Activated CD8-positive, alpha-beta memory T cell treated with anti-CD3 and anti-CD28 coated beads for 36 hours (primary cell): ENCODE results near the gene DLL1. TPM values are rescaled to one million over a fixed set of nuclear protein-coding genes. Genes with fewer than 3 reads are reported as not detected.

Source experiments
- CTCF ChIA-PET: fragments of 350-600 bp; sonication (Branson Sonifier 250); formaldehyde crosslinking; loops from one replicate; lab custom pipeline; 2021; ENCODE audit warnings: antibody characterized with exemption; lab: Charles Lee
- POLR2A ChIA-PET: fragments of 350-600 bp; sonication (Branson Sonifier 250); formaldehyde crosslinking; loops from one replicate; lab custom pipeline; 2021; ENCODE audit warnings: antibody characterized with exemption; lab: Charles Lee
- total RNA-seq, 2 experiments: library from RNA; stranded (reverse); gene quantifications; one replicate each; pipeline ENCODE4 v1.2.3, GENCODE V29; 2021

DLL1 gene
- total RNA-seq, 2 experiments from 2014 or later: 0.25 to 0.36 TPM

- CTCF ChIA-PET: no interaction called here
Measured at GRCh38 chr6:170296746-170297575, 6.1 kb upstream of the DLL1 start.

GRCh38 chr6:170296423-170296745, 5.5 kb upstream of the DLL1 start:
- POLR2A ChIA-PET: no interaction called here
- CTCF ChIA-PET: no interaction called here

More at GRCh38 chr6:170296746-170297575, 6.1 kb upstream of the DLL1 start:
- POLR2A ChIA-PET: no interaction called here

- ChIA-PET POLR2A (no interaction called here), CTCF (interaction anchor here (0.6 kb wide), 1 partner anchor 12 kb away, joined by 3 read pairs; no protein-coding TSS in a partner anchor)
Measured at GRCh38 chr6:170295510-170296422, 4.9 kb upstream of the DLL1 start.

GRCh38 chr6:170294813-170295509, 4.1 kb upstream of the DLL1 start:
- POLR2A ChIA-PET: no interaction called here
- CTCF ChIA-PET: interaction anchor here (0.6 kb wide), 1 partner anchor 13 kb away, joined by 3 read pairs; no protein-coding TSS in a partner anchor

GRCh38 chr6:170294298-170294730, 3.4 kb upstream of the DLL1 start:
- ChIA-PET POLR2A (no interaction called here), CTCF (interaction anchor here (2.1 kb wide), 1 partner anchor 463 kb away, joined by 10 read pairs; no protein-coding TSS in a partner anchor)

- CTCF ChIA-PET: interaction anchor here (0.6 to 2.1 kb wide), 2 partner anchors 350 to 462 kb away, joined by 3 to 10 read pairs; no protein-coding TSS in a partner anchor
- POLR2A ChIA-PET: no interaction called here
Measured at GRCh38 chr6:170293341-170294231, 2.7 kb upstream of the DLL1 start.

GRCh38 chr6:170292407-170293158, 1.7 kb upstream of the DLL1 start:
- ChIA-PET POLR2A (no interaction called here), CTCF (interaction anchor here (2.1 kb wide), 1 partner anchor 461 kb away, joined by 10 read pairs; no protein-coding TSS in a partner anchor)

GRCh38 chr6:170292111-170292406, 1.2 kb upstream of the DLL1 start:
- ChIA-PET POLR2A (no interaction called here), CTCF (no interaction called here)

- ChIA-PET CTCF (interaction anchor here (1.0 kb wide), 1 partner anchor 15 kb away, joined by 3 read pairs; the partner anchor contains the start of gene FAM120B), POLR2A (no interaction called here)
Measured at GRCh38 chr6:170291271-170292110, 613 bp upstream of the DLL1 start.

- POLR2A ChIA-PET: interaction anchor here (0.8 kb wide), 1 partner anchor 19 kb away, joined by 3 read pairs; no protein-coding TSS in a partner anchor
- CTCF ChIA-PET: interaction anchor here (1.5 kb wide), 1 partner anchor 16 kb away, joined by 3 read pairs; the partner anchor contains the start of gene FAM120B
Measured at GRCh38 chr6:170289951-170290295, 955 bp downstream of the DLL1 start.

GRCh38 chr6:170289180-170289931, 1.5 kb downstream of the DLL1 start:
- ChIA-PET POLR2A (interaction anchor here (0.8 kb wide), 1 partner anchor 18 kb away, joined by 3 read pairs; no protein-coding TSS in a partner anchor), CTCF (interaction anchor here (1.5 kb wide), 1 partner anchor 17 kb away, joined by 3 read pairs; the partner anchor contains the start of gene FAM120B)

GRCh38 chr6:170288852-170289179, 2.1 kb downstream of the DLL1 start:
- POLR2A ChIA-PET: no interaction called here

GRCh38 chr6:170288091-170288631, 2.7 kb downstream of the DLL1 start:
- ChIA-PET POLR2A (no interaction called here), CTCF (no interaction called here)

More at GRCh38 chr6:170288852-170289179, 2.1 kb downstream of the DLL1 start:
- CTCF ChIA-PET: interaction anchor here (1.5 kb wide), 1 partner anchor 17 kb away, joined by 3 read pairs; the partner anchor contains the start of gene FAM120B

GRCh38 chr6:170287371-170287876, 3.5 kb downstream of the DLL1 start:
- ChIA-PET CTCF (interaction anchor here (1.3 kb wide), 1 partner anchor 17 kb away, joined by 3 read pairs; no protein-coding TSS in a partner anchor), POLR2A (no interaction called here)

- ChIA-PET CTCF (interaction anchor here (1.3 kb wide), 1 partner anchor 17 kb away, joined by 3 read pairs; no protein-coding TSS in a partner anchor), POLR2A (no interaction called here)
Measured at GRCh38 chr6:170286934-170287265, 4.0 kb downstream of the DLL1 start.
